Suprapubic skin (tissue), 4 donors: ENCODE data around the gene KRTAP8-1. TPM values are rescaled to one million over a fixed set of nuclear protein-coding genes. Genes with fewer than 3 reads are reported as not detected.

Experiments
- DNase-seq, 2 donors: peaks; one replicate each; pipeline ENCODE4 v3.0.0-alpha.2; 2019; ENCODE audit warnings: low spot score in 2 of 2
- H3K27ac ChIP-seq: fragments of 200-600 bp; sonication (generic); one replicate; pipeline ENCODE4 v1.5.1; 2019
- H3K27me3 ChIP-seq: fragments of 200-600 bp; sonication (generic); one replicate; pipeline ENCODE4 v1.5.1; 2019
- H3K36me3 ChIP-seq: fragments of 200-600 bp; sonication (generic); one replicate; pipeline ENCODE4 v1.5.1; 2019
- H3K4me1 ChIP-seq: fragments of 200-600 bp; sonication (generic); one replicate; pipeline ENCODE4 v1.5.1; 2019
- H3K4me3 ChIP-seq: fragments of 200-600 bp; sonication (generic); one replicate; pipeline ENCODE4 v1.5.1; 2019; ENCODE audit warnings: mild to moderate bottlenecking
- H3K9me3 ChIP-seq: fragments of 200-600 bp; sonication (generic); one replicate; pipeline ENCODE4 v1.5.1; 2019
- CTCF ChIP-seq, 2 donors: fragments of 200-600 bp in 1 of 2; fragments of 450-650 bp in 1 of 2; sonication (generic) in 1 of 2; IDR thresholded peaks; one replicate each; pipeline ENCODE4 v1.5.1; 2016 to 2019; ENCODE audit warnings: antibody characterized with exemption in 2 of 2, mild to moderate bottlenecking in 1 of 2, moderate library complexity in 1 of 2
- EP300 ChIP-seq: sonication (generic); formaldehyde crosslinking; IDR thresholded peaks from one replicate; pipeline ENCODE4 v1.6.1; 2017; ENCODE audit warnings: antibody characterized with exemption
- POLR2A ChIP-seq, 2 donors: fragments of 450-650 bp; IDR thresholded peaks; one replicate each; pipeline ENCODE4 v1.6.1; 2017; ENCODE audit warnings: antibody characterized with exemption in 2 of 2, mild to moderate bottlenecking in 2 of 2, moderate library complexity in 2 of 2
- POLR2AphosphoS5 ChIP-seq, 3 donors: sonication (generic); formaldehyde crosslinking; IDR thresholded peaks; one replicate each; pipeline ENCODE4 v1.6.1; 2017; ENCODE audit warnings: antibody characterized with exemption in 3 of 3
- WGBS: methylation state at CpG from one replicate; pipeline ENCODE4 v1.1.5; 2018; 5-methylcytosine and 5-hydroxymethylcytosine counted together
- total RNA-seq, 4 donors: library from RNA; depleted of rRNA; stranded (reverse); fragments of >200 nt; gene quantifications; one replicate each; pipeline ENCODE4 v1.1.0, GENCODE V29; 2016

KRTAP8-1 gene
- 10 to 100 TPM in 2 of 4 donors, 1 to 10 TPM in 1, not detected in 1; 6.9 to 27.0 (median 15.7) TPM for total RNA-seq

DNA sequence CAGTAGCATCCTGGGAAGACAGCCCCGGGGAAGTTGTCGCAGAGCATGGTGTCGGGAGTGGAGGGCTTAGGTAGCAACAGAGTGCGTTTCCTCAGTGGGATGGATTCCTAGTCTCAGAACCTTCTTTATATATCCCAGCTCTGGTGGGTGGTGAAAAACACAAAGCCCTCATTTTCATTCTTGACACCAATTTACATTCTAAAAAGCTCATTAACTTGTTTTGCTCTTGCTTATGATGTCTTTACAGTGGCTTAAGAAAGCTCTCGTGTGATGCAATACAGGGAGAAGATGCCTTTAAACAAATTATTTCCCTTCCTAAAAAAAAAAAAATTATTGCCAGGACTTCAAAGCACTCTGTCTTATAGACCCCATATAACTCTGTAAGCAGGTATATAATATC, at the start of gene KRTAP8-1:
Gene KRTAP8-1, minus strand, starts transcription at position 101 of the 400 bp plus-strand sequence. Its CDS starts 54 bp downstream, at position 47.
- Histone ChIP-seq H3K27me3 (no peaks in the 10 kb centered on the region), H3K27ac (no peak within 1 kb of the TSS), H3K4me3 (no peak within 1 kb of the TSS), H3K9me3 (no peaks in the 10 kb centered on the region), H3K36me3 (no peaks in the 10 kb centered on the region), H3K4me1 (no peaks in the 10 kb centered on the region)
- TF ChIP-seq POLR2AphosphoS5 (IDR thresholded peaks at IDR 0.05) = no peak
- TF ChIP-seq EP300 = no peak
- no peak for TF ChIP-seq CTCF (IDR thresholded peaks at IDR 0.05)
- TF ChIP-seq POLR2A (IDR thresholded peaks at IDR 0.05) = no peak
- 92% methylated on average over 5 of the region's 5 CpGs for WGBS
- no peak for DNase-seq

GRCh38 chr21:30847627-30848500, 34.8 kb upstream of the KRTAP8-1 start:
- Histone ChIP-seq H3K36me3 (no peaks in the 10 kb centered on the region), H3K4me1 (no peaks in the 10 kb centered on the region), H3K9me3 (no peaks in the 10 kb centered on the region), H3K4me3 (no peak overlapping the region), H3K27ac (no peak overlapping the region), H3K27me3 (no peaks in the 10 kb centered on the region)
- no peak for TF ChIP-seq POLR2AphosphoS5 (IDR thresholded peaks at IDR 0.05)
- TF ChIP-seq CTCF (IDR thresholded peaks at IDR 0.05) = no peak
- no peak for TF ChIP-seq POLR2A (IDR thresholded peaks at IDR 0.05)
- TF ChIP-seq EP300 = no peak
- whole genome bisulfite sequencing = 87% methylated on average over 9 of the region's 9 CpGs
- no peak for DNase-seq

GRCh38 chr21:30842990-30843389, 29.9 kb upstream of the KRTAP8-1 start:
- no peak for TF ChIP-seq POLR2AphosphoS5 (IDR thresholded peaks at IDR 0.05)
- TF ChIP-seq POLR2A (IDR thresholded peaks at IDR 0.05) = no peak
- no peak for TF ChIP-seq EP300
- no peak for TF ChIP-seq CTCF (IDR thresholded peaks at IDR 0.05)
- no peak overlapping the region for H3K4me3 ChIP-seq
- H3K27ac ChIP-seq = no peak overlapping the region
- H3K9me3 ChIP-seq = no peaks in the 10 kb centered on the region
- no peaks in the 10 kb centered on the region for H3K4me1 ChIP-seq
- H3K27me3 ChIP-seq = no peaks in the 10 kb centered on the region
- H3K36me3 ChIP-seq = no peaks in the 10 kb centered on the region
- no peak for DNase-seq

DNA sequence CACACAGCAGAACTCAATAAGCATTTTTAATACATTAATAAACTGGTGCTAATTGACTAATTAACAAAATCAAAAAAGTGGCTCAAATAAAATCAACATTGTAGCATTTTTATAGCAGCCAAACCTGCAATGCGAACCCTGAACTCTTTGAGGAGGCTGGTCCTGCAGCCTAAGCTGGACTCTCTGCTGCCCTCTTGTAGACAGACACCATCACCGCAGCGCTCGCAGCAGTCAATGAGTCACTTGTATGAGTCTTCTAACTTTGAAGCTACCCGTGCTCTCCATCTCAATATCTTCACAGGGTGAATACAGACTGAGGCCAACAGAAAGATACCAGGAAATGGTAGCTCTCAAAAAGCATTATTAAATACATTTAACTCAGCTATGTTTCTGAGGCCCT, 26.2 kb upstream of the KRTAP8-1 start:
- H3K4me3 ChIP-seq = no peak overlapping the region
- H3K4me1 ChIP-seq = no peaks in the 10 kb centered on the region
- 47% methylated on average over 5 of the region's 5 CpGs for WGBS
- TF ChIP-seq CTCF (IDR thresholded peaks at IDR 0.05) (peak in 1 of 2 donors; percentile 23), POLR2A (IDR thresholded peaks at IDR 0.05) (no peak)
- H3K9me3 ChIP-seq = no peaks in the 10 kb centered on the region
- no peaks in the 10 kb centered on the region for H3K36me3 ChIP-seq
- no peaks in the 10 kb centered on the region for H3K27me3 ChIP-seq
- no peak overlapping the region for H3K27ac ChIP-seq
- no peak for DNase-seq

- WGBS = 68% methylated on average over 6 of the region's 6 CpGs
- H3K9me3 ChIP-seq = no peaks in the 10 kb centered on the region
- no peaks in the 10 kb centered on the region for H3K36me3 ChIP-seq
- H3K27me3 ChIP-seq = no peaks in the 10 kb centered on the region
- TF ChIP-seq EP300 = no peak
- TF ChIP-seq CTCF (IDR thresholded peaks at IDR 0.05) = no peak
- TF ChIP-seq POLR2A (IDR thresholded peaks at IDR 0.05) = no peak
- TF ChIP-seq POLR2AphosphoS5 (IDR thresholded peaks at IDR 0.05) = no peak
- no peak for DNase-seq
- H3K4me3 ChIP-seq = no peak overlapping the region
- no peaks in the 10 kb centered on the region for H3K4me1 ChIP-seq
- H3K27ac ChIP-seq = no peak overlapping the region
Measured at GRCh38 chr21:30838536-30838935, 25.5 kb upstream of the KRTAP8-1 start.
